Natural killer cell (primary cell): Measurements from ENCODE around the gene PHLDB1. TPM values are rescaled to one million over a fixed set of nuclear protein-coding genes. Genes with fewer than 3 reads are reported as not detected.

ENCODE experiments used
- ATAC-seq, 3 donors: fragments of 150-1000 bp in 2 of 3; fragments of 200-7000 bp in 1 of 3; cut with Tn5 transposase; 1 replicate in 1 of 3; 2 replicates in 2 of 3; pipeline ENCODE4 v1.10.0; 2021; ENCODE audit warnings: mild to moderate bottlenecking in 2 of 3, moderate library complexity in 2 of 3
- DNase-seq, 2 donors: peaks; one replicate each; pipeline versions ENCODE4 v3.0.0 to v3.0.0-alpha.2; 2013 to 2021; ENCODE audit warnings: mixed read lengths in 1 of 2
- H3K27ac ChIP-seq: one replicate; pipeline ENCODE4 v1.5.1; 2013; ENCODE audit warnings: mild to moderate bottlenecking, low read length
- H3K27me3 ChIP-seq: one replicate; pipeline ENCODE4 v1.6.1; 2013; ENCODE audit warnings: low read length; ENCODE audit not compliant: control insufficient read depth, insufficient read depth
- H3K36me3 ChIP-seq: one replicate; pipeline ENCODE4 v1.6.1; 2013; ENCODE audit warnings: low read length; ENCODE audit not compliant: control insufficient read depth, insufficient read depth
- H3K4me1 ChIP-seq: one replicate; pipeline ENCODE4 v1.6.1; 2013; ENCODE audit warnings: low read length; ENCODE audit not compliant: control insufficient read depth, insufficient read depth
- H3K4me3 ChIP-seq: one replicate; pipeline ENCODE4 v1.5.1; 2013; ENCODE audit warnings: low read length
- H3K9me3 ChIP-seq: one replicate; pipeline ENCODE4 v1.6.1; 2013; ENCODE audit warnings: low read length; ENCODE audit not compliant: control insufficient read depth, insufficient read depth
- H3K27ac Mint-ChIP-seq, 2 donors: one replicate each; pipeline ENCODE4 v1.8.0; 2022; ENCODE audit warnings: mild to moderate bottlenecking in 2 of 2, mixed read lengths in 2 of 2, moderate library complexity in 1 of 2
- H3K27me3 Mint-ChIP-seq, 2 donors: one replicate each; pipeline ENCODE4 v1.8.0; 2022; ENCODE audit warnings: low read depth in 2 of 2, mixed read lengths in 2 of 2
- H3K36me3 Mint-ChIP-seq: one replicate; pipeline ENCODE4 v1.8.0; 2022; ENCODE audit warnings: mixed read lengths
- H3K4me1 Mint-ChIP-seq, 2 donors: one replicate each; pipeline ENCODE4 v1.8.0; 2022; ENCODE audit warnings: mixed read lengths in 2 of 2
- H3K4me3 Mint-ChIP-seq: one replicate; pipeline ENCODE4 v1.8.0; 2022; ENCODE audit warnings: mild to moderate bottlenecking, moderate library complexity, mixed read lengths
- H3K9me3 Mint-ChIP-seq, 2 donors: one replicate each; pipeline ENCODE4 v1.8.0; 2022; ENCODE audit warnings: mixed read lengths in 2 of 2
- WGBS: methylation state at CpG from one replicate; pipeline ENCODE4 v1.1.7; 2013; ENCODE audit warnings: missing lambda C conversion rate; ENCODE audit not compliant: insufficient coverage; 5-methylcytosine and 5-hydroxymethylcytosine counted together
- intact Hi-C: fragments of 100-400 bp; cut with micrococcal nuclease; formaldehyde crosslinking; loops from one replicate; pipeline ENCODE4 v1.14.2; 2022
- total RNA-seq, 4 donors: library from RNA; stranded (reverse); fragments of 120-200 nt in 1 of 4; gene quantifications; one replicate each; pipeline versions ENCODE4 v1.2.3 to v1.2.4, GENCODE V29; 2013 to 2022
- TF ChIP-seq, protein P1 (sequence below): fragments of 200-600 bp; IDR thresholded peaks from one replicate; pipeline ENCODE4 v1.8.0; 2022; ENCODE audit warnings: antibody characterized with exemption

Gene PHLDB1
- total RNA-seq, 3 donors from 2014 or later (not counting 1 experiment from before 2014, with no cell fraction given), result 0.75 to 1.1 (median 0.95) TPM

DNA sequence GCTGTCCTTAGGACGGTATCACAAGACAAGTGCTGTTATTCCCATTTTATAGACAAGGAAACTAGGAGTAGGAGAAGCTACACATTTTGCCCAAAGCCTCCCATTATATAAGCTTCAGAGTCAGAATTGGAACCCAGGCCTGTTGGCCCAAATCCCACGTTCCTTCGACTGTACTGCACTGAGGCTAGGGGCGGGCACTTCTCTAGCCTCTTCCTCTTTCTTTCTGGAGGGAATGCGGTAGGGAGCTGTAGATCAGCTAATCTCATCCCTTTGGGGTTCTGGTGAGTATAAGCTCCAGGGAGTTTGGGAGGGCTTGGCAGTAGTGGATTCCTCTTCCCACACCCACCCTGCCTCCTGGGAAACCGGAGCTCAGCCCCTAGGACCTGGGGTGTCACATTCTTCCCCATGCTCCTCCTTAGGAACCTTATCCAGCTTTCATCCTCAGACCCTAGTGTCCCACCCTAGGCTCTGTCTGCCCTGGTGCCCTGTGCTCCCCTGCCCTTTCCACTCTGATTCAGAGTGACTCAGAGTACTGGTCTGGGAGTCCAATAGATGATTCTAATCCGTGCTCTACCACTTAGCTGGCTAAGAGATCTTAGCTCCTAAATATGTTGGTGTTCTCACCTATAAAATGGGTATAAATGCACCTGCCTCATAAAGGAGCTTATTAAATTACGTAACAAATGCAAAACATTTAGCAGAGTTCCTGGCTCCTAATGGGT lies 29.3 kb downstream of the PHLDB1 start:
- no peak overlapping the region for H3K4me3 ChIP-seq
- H3K27me3 Mint-ChIP-seq, result no peaks in the 10 kb centered on the region
- no peaks in the 10 kb centered on the region for H3K4me1 ChIP-seq
- TF ChIP-seq, protein P1, sequence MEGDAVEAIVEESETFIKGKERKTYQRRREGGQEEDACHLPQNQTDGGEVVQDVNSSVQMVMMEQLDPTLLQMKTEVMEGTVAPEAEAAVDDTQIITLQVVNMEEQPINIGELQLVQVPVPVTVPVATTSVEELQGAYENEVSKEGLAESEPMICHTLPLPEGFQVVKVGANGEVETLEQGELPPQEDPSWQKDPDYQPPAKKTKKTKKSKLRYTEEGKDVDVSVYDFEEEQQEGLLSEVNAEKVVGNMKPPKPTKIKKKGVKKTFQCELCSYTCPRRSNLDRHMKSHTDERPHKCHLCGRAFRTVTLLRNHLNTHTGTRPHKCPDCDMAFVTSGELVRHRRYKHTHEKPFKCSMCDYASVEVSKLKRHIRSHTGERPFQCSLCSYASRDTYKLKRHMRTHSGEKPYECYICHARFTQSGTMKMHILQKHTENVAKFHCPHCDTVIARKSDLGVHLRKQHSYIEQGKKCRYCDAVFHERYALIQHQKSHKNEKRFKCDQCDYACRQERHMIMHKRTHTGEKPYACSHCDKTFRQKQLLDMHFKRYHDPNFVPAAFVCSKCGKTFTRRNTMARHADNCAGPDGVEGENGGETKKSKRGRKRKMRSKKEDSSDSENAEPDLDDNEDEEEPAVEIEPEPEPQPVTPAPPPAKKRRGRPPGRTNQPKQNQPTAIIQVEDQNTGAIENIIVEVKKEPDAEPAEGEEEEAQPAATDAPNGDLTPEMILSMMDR, result no peak
- no peaks in the 10 kb centered on the region for H3K36me3 Mint-ChIP-seq
- H3K4me1 Mint-ChIP-seq, result no peaks in the 10 kb centered on the region
- no peak for DNase-seq
- no peak overlapping the region for H3K27ac ChIP-seq
- H3K36me3 ChIP-seq, result no peaks in the 10 kb centered on the region
- no peak overlapping the region for H3K27ac Mint-ChIP-seq
- no peaks in the 10 kb centered on the region for H3K9me3 ChIP-seq
- intact Hi-C loops, result no loop called here
- H3K9me3 Mint-ChIP-seq, result no peaks in the 10 kb centered on the region
- ATAC-seq, result no peak
- no peak overlapping the region for H3K4me3 Mint-ChIP-seq
- H3K27me3 ChIP-seq, result no peaks in the 10 kb centered on the region
- 82% methylated on average over 7 of the region's 8 CpGs for WGBS

DNA sequence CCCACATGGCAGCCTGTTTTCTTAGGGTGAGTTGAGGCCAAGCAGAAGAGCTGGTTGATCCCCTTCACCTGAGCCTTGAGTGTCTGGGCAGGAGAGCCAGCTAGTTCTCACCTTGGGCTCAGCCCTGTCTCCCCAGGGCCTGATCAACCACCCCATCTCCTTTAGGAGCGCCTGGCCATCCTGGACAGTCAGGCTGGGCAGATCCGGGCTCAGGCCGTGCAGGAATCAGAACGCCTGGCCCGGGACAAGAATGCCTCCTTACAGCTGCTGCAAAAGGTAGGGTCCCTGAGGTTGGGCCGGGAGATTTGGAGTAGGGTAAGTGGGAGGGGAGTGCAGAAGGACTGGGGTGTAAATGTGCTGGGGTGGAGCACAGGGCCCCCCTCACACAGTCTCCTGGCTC lies 31.3 kb downstream of the PHLDB1 start:
- TF ChIP-seq, protein P1, result no peak
- WGBS, result 92% methylated on average over 6 of the region's 6 CpGs
- Mint-ChIP-seq H3K36me3 (no peaks in the 10 kb centered on the region), H3K4me1 (no peaks in the 10 kb centered on the region), H3K4me3 (no peak overlapping the region), H3K27me3 (no peaks in the 10 kb centered on the region), H3K9me3 (no peaks in the 10 kb centered on the region), H3K27ac (no peak overlapping the region)
- H3K4me3 ChIP-seq, result no peak overlapping the region
- H3K9me3 ChIP-seq, result no peaks in the 10 kb centered on the region
- no peak for ATAC-seq
- no peaks in the 10 kb centered on the region for H3K36me3 ChIP-seq
- intact Hi-C loops, result no loop called here
- H3K27ac ChIP-seq, result no peak overlapping the region
- no peaks in the 10 kb centered on the region for H3K27me3 ChIP-seq
- DNase-seq, result no peak
- H3K4me1 ChIP-seq, result no peaks in the 10 kb centered on the region

DNA sequence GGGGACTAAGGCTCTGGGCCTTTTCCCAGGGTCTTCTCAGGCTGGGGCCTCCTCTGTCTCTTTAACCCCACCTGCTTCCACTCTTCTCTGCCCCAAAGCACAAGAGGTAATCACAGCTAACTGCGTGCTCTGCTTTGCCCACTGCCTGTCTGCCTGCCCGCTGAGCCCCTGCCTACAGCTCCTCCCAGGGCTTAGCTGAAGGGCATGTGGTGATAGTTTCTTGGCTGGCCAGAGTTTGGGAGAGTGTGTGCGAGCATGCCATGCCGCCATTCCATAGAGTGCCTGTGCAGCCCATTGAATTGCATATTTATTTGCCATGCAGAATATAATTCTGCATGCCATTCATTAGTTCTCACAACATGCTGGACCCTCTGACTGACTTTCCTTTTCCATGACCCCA lies 32.5 kb downstream of the PHLDB1 start:
- H3K36me3 ChIP-seq, result no peaks in the 10 kb centered on the region
- no peaks in the 10 kb centered on the region for H3K27me3 ChIP-seq
- intact Hi-C loops, result no loop called here
- DNase-seq, result no peak
- Mint-ChIP-seq H3K4me1 (no peaks in the 10 kb centered on the region), H3K36me3 (no peaks in the 10 kb centered on the region), H3K4me3 (no peak overlapping the region), H3K27me3 (no peaks in the 10 kb centered on the region), H3K9me3 (no peaks in the 10 kb centered on the region), H3K27ac (no peak overlapping the region)
- no peaks in the 10 kb centered on the region for H3K9me3 ChIP-seq
- no peak for ATAC-seq
- WGBS, result 95% methylated on average over 4 of the region's 4 CpGs
- TF ChIP-seq, protein P1, result no peak
- H3K4me1 ChIP-seq, result no peaks in the 10 kb centered on the region
- H3K4me3 ChIP-seq, result no peak overlapping the region
- H3K27ac ChIP-seq, result no peak overlapping the region
